GM13977 (cell line): ENCODE measurements around the gene ANXA6.

Source experiments
- DNase-seq: peaks from one replicate; pipeline ENCODE4 v3.0.0; 2012; ENCODE audit warnings: low spot score
- in situ Hi-C: fragments of 300-500 bp; cut with MboI; formaldehyde crosslinking; loops from one replicate; pipeline ENCODE4 v1.12.0; 2022; ENCODE audit warnings: low sequenced_read_pairs, low pct_unique_long_range_greater_than_20kb, mixed read lengths, inconsistent platforms; ENCODE audit not compliant: unreplicated experiment
- TF ChIP-seq, protein P1 (sequence below): IDR thresholded peaks from 2 replicates; pipeline ENCODE4 v1.5.1; 2012; ENCODE audit warnings: mild to moderate bottlenecking, control low read depth; ENCODE audit not compliant: insufficient read depth; ENCODE audit errors: extremely low read depth, missing control alignments

ANXA6 gene

DNA sequence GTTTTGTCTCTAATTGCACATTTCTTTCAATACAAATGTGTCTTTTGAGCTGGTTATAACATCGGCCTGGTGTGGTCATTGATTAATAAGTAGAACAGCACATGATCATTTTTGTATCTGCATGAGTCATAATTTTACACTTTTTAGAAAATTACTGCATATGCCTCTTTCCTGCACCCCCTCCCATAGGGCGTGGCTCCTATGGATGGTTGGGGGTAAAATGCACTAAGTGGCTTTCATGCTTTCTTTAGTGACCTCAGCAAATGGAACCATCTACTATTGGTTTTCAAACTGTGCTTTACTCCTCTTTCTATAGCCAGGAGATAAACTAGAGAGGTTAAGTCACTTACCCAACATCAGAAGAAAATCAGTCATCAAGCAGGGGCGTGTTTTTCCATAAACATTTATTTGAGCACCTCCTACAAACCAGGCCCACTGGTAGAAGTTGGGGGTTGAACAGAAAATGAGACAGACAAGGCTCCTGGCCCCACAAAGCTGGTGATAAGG lies 3.8 kb downstream of the ANXA6 start:
- TF ChIP-seq, protein P1, sequence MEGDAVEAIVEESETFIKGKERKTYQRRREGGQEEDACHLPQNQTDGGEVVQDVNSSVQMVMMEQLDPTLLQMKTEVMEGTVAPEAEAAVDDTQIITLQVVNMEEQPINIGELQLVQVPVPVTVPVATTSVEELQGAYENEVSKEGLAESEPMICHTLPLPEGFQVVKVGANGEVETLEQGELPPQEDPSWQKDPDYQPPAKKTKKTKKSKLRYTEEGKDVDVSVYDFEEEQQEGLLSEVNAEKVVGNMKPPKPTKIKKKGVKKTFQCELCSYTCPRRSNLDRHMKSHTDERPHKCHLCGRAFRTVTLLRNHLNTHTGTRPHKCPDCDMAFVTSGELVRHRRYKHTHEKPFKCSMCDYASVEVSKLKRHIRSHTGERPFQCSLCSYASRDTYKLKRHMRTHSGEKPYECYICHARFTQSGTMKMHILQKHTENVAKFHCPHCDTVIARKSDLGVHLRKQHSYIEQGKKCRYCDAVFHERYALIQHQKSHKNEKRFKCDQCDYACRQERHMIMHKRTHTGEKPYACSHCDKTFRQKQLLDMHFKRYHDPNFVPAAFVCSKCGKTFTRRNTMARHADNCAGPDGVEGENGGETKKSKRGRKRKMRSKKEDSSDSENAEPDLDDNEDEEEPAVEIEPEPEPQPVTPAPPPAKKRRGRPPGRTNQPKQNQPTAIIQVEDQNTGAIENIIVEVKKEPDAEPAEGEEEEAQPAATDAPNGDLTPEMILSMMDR, result no peak
- in situ Hi-C loops, result no loop called here
- peak; percentile 48 for DNase-seq

DNA sequence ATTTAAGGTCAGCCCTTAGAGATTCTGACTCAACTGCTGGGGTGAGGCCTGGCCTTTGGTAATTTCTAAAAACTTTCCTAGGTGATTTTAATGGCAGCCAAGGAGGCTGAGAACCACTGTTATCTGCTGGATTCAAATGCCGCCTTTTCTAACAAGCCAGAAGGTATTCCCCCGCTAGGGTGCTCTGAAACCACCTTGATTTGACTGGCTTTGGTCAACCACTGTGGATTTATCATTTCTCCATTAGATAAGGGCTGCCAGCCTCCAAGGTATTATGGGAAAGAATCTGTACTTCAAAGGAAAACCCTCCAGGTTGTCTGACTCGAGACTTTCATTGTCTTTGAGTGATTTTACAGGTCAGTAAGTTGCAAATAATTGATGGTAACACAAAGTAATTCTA lies 4.3 kb downstream of the ANXA6 start:
- no peak for DNase-seq
- in situ Hi-C loops, result no loop called here
- TF ChIP-seq, protein P1, result no peak

DNA sequence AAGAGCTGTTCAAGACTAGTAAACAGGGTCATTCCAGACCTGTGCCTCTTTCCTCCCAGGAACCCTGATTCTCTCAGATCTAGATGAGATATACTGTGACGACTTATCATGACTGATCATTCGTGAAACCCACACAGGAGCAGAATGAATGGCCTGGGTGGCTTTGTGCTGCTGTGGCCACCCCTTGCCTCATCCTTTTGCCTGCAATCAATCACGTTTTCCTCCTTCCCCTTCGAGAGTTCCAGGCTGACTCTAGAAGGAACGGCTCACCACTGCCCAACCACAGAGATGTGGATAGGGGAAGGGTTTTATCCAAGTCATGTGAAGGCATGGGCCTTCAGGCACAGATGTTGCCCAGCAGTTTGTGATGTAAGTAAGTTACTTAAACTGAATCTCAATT lies 5.8 kb downstream of the ANXA6 start:
- in situ Hi-C loops, result no loop called here
- TF ChIP-seq, protein P1, result no peak
- DNase-seq, result peak; percentile 59

DNA sequence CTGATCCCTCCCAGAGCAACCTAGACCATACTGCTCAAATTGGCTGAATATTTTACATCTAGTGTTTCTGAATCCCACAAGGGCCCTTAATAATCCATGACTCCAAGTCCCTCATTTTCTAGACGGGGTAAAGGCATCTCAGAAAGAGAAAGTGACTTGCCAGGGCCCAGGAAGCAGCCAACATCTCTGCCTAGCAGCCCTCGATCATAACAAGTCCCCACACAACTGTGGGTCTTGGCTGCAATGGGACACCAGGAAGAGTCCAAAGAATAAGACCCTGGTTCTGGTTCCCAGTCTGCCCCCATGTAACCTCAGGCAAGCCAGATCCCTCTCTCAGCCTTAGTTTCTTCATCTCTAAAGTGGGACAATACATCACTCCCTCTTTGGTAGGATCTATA lies 6.3 kb downstream of the ANXA6 start:
- TF ChIP-seq, protein P1, result no peak
- no peak for DNase-seq
- in situ Hi-C loops, result no loop called here

DNA sequence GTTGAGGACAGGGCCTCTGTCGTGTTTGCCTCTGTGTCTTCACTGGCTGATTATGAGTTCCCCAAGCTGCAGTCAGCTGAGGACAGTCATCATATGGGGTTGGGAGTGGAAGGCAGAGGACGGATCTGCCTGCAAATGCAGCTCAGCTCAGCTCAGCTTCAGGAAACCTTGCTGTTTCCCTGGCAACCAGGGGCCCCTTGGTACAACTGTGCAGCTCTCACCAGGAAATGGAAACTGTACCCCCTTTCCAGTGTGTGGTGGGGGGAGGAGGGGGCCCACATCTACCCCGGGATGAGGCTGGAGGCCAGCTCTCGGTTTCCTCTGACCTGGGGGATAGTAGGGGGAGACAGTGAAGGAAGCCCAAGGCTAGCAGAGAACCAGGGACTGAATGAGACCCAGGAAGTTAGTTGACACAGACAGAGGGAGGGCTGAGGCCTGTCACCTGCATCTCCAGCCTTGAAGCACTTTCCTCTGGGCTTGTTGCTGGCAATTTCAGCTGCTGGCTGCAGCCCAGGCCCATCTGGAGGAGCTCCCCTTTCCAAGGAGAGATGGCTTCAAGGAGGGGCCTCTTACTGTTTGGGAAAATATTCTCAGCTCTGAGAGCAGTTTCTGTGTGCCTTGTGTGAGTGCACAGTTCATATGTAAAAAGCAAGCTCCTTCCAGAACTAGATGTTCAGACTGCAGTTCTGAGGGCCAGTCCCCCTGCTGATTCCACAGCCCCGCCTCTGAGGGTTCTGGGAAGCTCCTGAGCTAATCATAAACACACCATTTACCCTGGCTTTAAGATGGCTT lies 6.9 kb downstream of the ANXA6 start:
- in situ Hi-C loops, result no loop called here
- peak; percentile 64 for DNase-seq
- TF ChIP-seq, protein P1, result no peak

DNA sequence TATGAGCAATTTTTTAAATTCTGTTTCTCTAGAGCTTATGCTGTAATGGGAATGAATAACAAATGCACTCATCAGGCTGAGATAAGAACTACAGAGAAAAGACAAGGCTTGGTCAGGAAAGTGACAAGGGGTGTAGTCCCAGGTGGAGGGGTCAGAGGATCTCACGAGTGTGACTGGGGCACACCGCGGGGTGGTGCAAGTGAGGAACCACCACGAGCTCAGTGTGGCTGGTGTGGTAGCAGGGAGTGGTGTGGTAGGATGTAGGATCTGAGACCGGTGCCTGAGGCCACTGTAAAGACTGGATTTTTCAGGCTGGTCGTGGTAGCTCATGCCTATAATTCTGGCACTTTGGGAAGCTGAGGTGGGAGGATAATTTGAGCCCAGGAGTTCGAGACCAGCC lies 9.0 kb downstream of the ANXA6 start:
- no peak for DNase-seq
- TF ChIP-seq, protein P1, result no peak
- in situ Hi-C loops, result no loop called here
